MG63 (cell line): ENCODE results near the gene DAPK1. TPM values are rescaled to one million over a fixed set of nuclear protein-coding genes. Genes with fewer than 3 reads are reported as not detected.
A peak's percentile ranks its signal among the peaks of the same experiment; 100 is the strongest.

Experiments used
- DNase-seq: peaks from one replicate; pipeline ENCODE4 v3.0.0-alpha.2; 2020
- H3K27me3 ChIP-seq: fragments of 250-450 bp; sonication (Bioruptor Pico); 2 replicates; pipeline ENCODE4 v1.5.1; 2020; ENCODE audit warnings: mild to moderate bottlenecking, moderate library complexity
- H3K36me3 ChIP-seq: fragments of 250-450 bp; sonication (Bioruptor Pico); 2 replicates; pipeline ENCODE4 v1.5.1; 2020; ENCODE audit warnings: mild to moderate bottlenecking, moderate library complexity
- H3K4me3 ChIP-seq: fragments of 250-450 bp; sonication (Bioruptor Pico); 2 replicates; pipeline ENCODE4 v1.5.1; 2020; ENCODE audit warnings: mild to moderate bottlenecking, moderate library complexity
- H3K9me3 ChIP-seq: fragments of 250-450 bp; sonication (Bioruptor Pico); 2 replicates; pipeline ENCODE4 v1.5.1; 2020; ENCODE audit warnings: mild to moderate bottlenecking, moderate library complexity
- total RNA-seq: library from RNA; depleted of rRNA; stranded (reverse); fragments of >200 nt; shearing (Covaris generic); gene quantifications from 2 replicates; pipeline ENCODE4 v1.2.3, GENCODE V29; 2014; ENCODE audit warnings: low replicate concordance

DAPK1 gene
- total RNA-seq, 1 experiment from 2014 or later: 36.4 TPM

- DNase-seq: no peak
- Histone ChIP-seq H3K9me3 (no peaks in the 10 kb centered on the region), H3K36me3 (peaks cover 32% of the 10 kb centered on the region), H3K4me3 (no peak overlapping the region), H3K27me3 (no peaks in the 10 kb centered on the region)
Observed at GRCh38 chr9:87527211-87527916, 29.7 kb downstream of the DAPK1 start.

DNA sequence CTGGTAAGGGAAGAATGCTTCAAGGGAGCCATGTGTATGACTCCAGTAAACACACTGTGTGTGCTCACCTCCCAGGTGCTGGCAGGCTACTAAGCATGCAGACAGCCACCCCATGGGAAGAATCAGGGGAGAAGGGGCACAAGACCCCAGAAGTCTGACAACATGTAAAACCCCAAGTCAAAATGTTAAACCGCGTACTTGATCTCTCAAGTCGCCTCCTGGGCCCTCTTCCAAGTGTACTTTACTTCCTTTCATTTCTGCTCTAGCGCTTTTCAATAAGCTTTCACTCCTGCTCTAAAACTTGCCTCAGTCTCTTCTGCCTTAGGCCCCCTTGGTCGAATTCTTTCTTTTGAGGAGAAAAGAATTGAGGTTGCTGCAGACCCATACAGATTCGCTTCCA lies 31.3 kb downstream of the DAPK1 start:
- Histone ChIP-seq H3K4me3 (no peak overlapping the region), H3K9me3 (no peaks in the 10 kb centered on the region), H3K27me3 (no peaks in the 10 kb centered on the region), H3K36me3 (peaks cover 32% of the 10 kb centered on the region)
- DNase-seq: no peak

DNA sequence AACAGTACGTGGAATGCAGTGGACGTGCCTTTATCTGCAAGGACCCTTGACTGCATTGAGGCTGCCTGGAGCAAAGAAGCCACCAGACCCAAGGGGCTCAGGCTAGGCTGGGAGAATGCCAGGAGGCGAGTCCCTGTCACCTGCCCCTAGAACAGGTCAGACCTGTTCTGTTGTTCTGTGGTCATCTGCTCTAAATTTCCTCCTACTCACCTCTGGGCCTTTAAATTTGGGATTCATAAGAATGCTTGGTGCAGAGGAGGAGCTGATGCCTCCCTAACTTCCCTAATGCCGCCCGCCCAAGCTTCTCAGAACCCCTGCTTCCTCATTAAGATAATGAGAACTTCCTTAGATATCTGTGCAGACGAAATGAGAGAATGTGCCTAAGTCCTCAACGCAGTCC lies 32.0 kb downstream of the DAPK1 start:
- no peak for DNase-seq
- Histone ChIP-seq H3K36me3 (peaks cover 26% of the 10 kb centered on the region), H3K9me3 (no peaks in the 10 kb centered on the region), H3K4me3 (no peak overlapping the region), H3K27me3 (no peaks in the 10 kb centered on the region)

GRCh38 chr9:87530716-87531115 lies 33.0 kb downstream of the DAPK1 start:
- H3K9me3 ChIP-seq: no peaks in the 10 kb centered on the region
- no peak overlapping the region for H3K4me3 ChIP-seq
- peaks cover 22% of the 10 kb centered on the region for H3K36me3 ChIP-seq

GRCh38 chr9:87531370-87532295 lies 34.0 kb downstream of the DAPK1 start:
- Histone ChIP-seq H3K4me3 (no peak overlapping the region), H3K9me3 (no peaks in the 10 kb centered on the region), H3K27me3 (no peaks in the 10 kb centered on the region), H3K36me3 (peaks cover 22% of the 10 kb centered on the region)
- DNase-seq: no peak

More at GRCh38 chr9:87530716-87531115, 33.0 kb downstream of the DAPK1 start:
- no peak for DNase-seq
- H3K27me3 ChIP-seq: no peaks in the 10 kb centered on the region

DNA sequence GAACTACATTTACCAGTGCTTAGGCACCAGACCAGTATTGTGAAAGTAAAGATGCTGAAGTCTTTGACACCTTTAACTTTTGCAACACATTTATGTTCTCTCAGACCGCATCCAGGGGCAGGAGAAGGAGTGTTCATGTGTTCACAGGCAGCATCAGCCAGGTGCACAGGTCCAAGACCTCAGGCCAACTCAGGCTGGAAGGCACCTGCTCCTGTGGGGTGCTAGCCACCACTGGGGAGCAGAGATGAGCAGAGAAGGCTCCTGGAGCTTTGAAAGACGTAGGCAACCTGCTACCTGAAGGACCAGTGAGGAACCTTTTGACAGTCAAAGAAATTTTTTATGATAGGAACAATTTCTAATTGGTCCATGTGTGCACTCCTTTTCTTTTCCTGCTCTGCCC lies 35.6 kb downstream of the DAPK1 start:
- H3K9me3 ChIP-seq: no peaks in the 10 kb centered on the region
- peaks cover 21% of the 10 kb centered on the region for H3K36me3 ChIP-seq
- no peak for DNase-seq
- H3K27me3 ChIP-seq: no peaks in the 10 kb centered on the region
- no peak overlapping the region for H3K4me3 ChIP-seq

- Histone ChIP-seq H3K36me3 (peaks cover 20% of the 10 kb centered on the region), H3K4me3 (no peak overlapping the region), H3K27me3 (no peaks in the 10 kb centered on the region), H3K9me3 (no peaks in the 10 kb centered on the region)
- no peak for DNase-seq
Observed at GRCh38 chr9:87534036-87534435, 36.4 kb downstream of the DAPK1 start.

GRCh38 chr9:87534957-87535356 lies 37.3 kb downstream of the DAPK1 start:
- Histone ChIP-seq H3K4me3 (no peak overlapping the region), H3K27me3 (no peaks in the 10 kb centered on the region), H3K36me3 (peaks cover 19% of the 10 kb centered on the region), H3K9me3 (no peaks in the 10 kb centered on the region)
- DNase-seq: no peak

GRCh38 chr9:87535817-87536539 lies 38.3 kb downstream of the DAPK1 start:
- peaks cover 25% of the 10 kb centered on the region for H3K36me3 ChIP-seq
- no peak overlapping the region for H3K4me3 ChIP-seq
- H3K9me3 ChIP-seq: no peaks in the 10 kb centered on the region
- H3K27me3 ChIP-seq: no peaks in the 10 kb centered on the region
- DNase-seq: no peak

GRCh38 chr9:87537625-87538024 lies 40.0 kb downstream of the DAPK1 start:
- no peaks in the 10 kb centered on the region for H3K9me3 ChIP-seq
- no peaks in the 10 kb centered on the region for H3K27me3 ChIP-seq
- DNase-seq: no peak
- H3K36me3 ChIP-seq: peaks cover 37% of the 10 kb centered on the region
- H3K4me3 ChIP-seq: no peak overlapping the region

- no peak overlapping the region for H3K4me3 ChIP-seq
- no peak for DNase-seq
- no peaks in the 10 kb centered on the region for H3K9me3 ChIP-seq
- H3K27me3 ChIP-seq: no peaks in the 10 kb centered on the region
- peaks cover 36% of the 10 kb centered on the region for H3K36me3 ChIP-seq
Observed at GRCh38 chr9:87540444-87541105, 42.9 kb downstream of the DAPK1 start.

DNA sequence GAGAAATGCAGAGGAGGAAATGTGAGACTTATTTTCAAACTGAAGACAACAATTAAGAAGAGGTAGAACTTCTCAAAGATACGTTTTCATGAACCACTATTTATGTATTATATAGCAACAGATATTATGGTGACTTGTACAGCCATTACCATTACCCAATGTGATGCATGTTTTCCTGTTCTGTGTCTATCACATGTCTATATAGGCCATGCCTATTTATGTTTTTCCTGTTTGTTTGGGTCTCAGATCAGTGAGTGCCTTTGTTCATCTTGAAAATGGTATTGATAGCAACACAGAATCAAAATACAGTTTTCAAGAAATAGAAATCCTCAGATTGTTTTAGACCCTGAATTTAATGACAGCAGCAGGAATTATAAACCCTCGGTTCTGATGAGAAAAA lies 44.0 kb downstream of the DAPK1 start:
- H3K4me3 ChIP-seq: no peak overlapping the region
- H3K27me3 ChIP-seq: no peaks in the 10 kb centered on the region
- H3K36me3 ChIP-seq: peaks cover 36% of the 10 kb centered on the region
- no peak for DNase-seq
- no peaks in the 10 kb centered on the region for H3K9me3 ChIP-seq

- peaks cover 36% of the 10 kb centered on the region for H3K36me3 ChIP-seq
- no peak overlapping the region for H3K4me3 ChIP-seq
- H3K27me3 ChIP-seq: no peaks in the 10 kb centered on the region
- no peaks in the 10 kb centered on the region for H3K9me3 ChIP-seq
- no peak for DNase-seq
Observed at GRCh38 chr9:87542141-87542540, 44.5 kb downstream of the DAPK1 start.

DNA sequence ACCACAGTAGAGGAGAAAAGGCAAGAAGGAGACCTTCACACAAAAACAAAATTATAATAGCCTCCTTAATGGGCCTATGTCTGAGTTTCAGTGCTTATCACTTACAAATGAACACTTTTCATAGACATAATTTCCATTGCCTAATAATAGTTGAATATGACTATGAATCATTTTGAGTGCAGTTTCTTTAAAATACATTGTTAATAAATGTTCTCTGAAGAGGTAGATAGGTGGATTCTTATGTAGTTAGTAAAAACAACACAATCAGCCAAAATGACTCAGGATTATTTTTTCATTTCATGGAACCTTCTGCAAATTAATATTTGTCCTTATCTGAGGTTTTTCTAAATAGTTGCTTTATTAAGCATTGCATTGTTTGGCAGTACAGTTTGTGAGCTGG lies 45.6 kb downstream of the DAPK1 start:
- Histone ChIP-seq H3K36me3 (peaks cover 36% of the 10 kb centered on the region), H3K4me3 (no peak overlapping the region), H3K9me3 (no peaks in the 10 kb centered on the region), H3K27me3 (no peaks in the 10 kb centered on the region)
- no peak for DNase-seq

GRCh38 chr9:87545858-87546257 lies 48.2 kb downstream of the DAPK1 start:
- no peak overlapping the region for H3K4me3 ChIP-seq
- no peaks in the 10 kb centered on the region for H3K27me3 ChIP-seq
- peak; percentile 48 for DNase-seq
- H3K9me3 ChIP-seq: no peaks in the 10 kb centered on the region
- peaks cover 36% of the 10 kb centered on the region for H3K36me3 ChIP-seq

- peak; percentile 68 for DNase-seq
- Histone ChIP-seq H3K9me3 (no peaks in the 10 kb centered on the region), H3K27me3 (no peaks in the 10 kb centered on the region), H3K36me3 (peaks cover 31% of the 10 kb centered on the region), H3K4me3 (no peak overlapping the region)
Observed at GRCh38 chr9:87546704-87547103, 49.0 kb downstream of the DAPK1 start.

GRCh38 chr9:87547671-87548081 lies 50.0 kb downstream of the DAPK1 start:
- H3K9me3 ChIP-seq: no peaks in the 10 kb centered on the region
- no peaks in the 10 kb centered on the region for H3K27me3 ChIP-seq
- peaks cover 21% of the 10 kb centered on the region for H3K36me3 ChIP-seq
- DNase-seq: no peak
- no peak overlapping the region for H3K4me3 ChIP-seq
